Measurements from ENCODE around the gene HIF3A. TPM values are rescaled to one million over a fixed set of nuclear protein-coding genes. Genes with fewer than 3 reads are reported as not detected.

Gene HIF3A
- total RNA-seq, 5 donors from 2014 or later (not counting 1 experiment from before 2014, with no cell fraction given): 0.13 to 0.76 (median 0.26) TPM; not detected in 2

DNA sequence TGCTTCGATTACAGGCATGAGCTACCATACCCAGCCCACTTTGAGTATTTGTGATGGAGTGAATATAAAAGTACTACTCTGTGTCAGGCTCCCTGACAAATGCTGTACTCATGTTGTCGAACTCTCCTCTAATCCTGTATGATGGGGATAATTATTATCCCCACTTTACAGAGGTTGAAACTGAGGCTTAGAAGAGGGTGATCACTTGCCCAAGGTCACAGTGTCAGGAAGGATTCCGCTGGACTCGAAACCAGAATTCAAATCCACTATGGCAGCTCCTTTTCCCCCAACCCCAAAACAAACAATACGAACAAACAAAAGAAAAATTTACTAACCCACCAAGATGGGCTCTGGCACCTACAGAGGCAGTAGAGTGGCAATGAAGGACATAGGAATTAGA, 48.3 kb downstream of the HIF3A start:
- no CpG with 5 or more reads among the region's 5 CpGs for WGBS (ENCODE audit: insufficient coverage)
- Mint-ChIP-seq H3K4me3 (peak overlapping the region; percentile 90 to 92 (median 90)), H3K9me3 (no peaks in the 10 kb centered on the region), H3K27ac (peak overlapping the region in 1 of 2 donors; percentile 60), H3K4me1 (peaks cover 32 to 45% (median 39%) of the 10 kb centered on the region in 3 donors), H3K36me3 (no peaks in the 10 kb centered on the region), H3K27me3 (peaks cover 0 to 2% of the 10 kb centered on the region in 2 donors)
- Histone ChIP-seq H3K9me3 (no peaks in the 10 kb centered on the region), H3K27me3 (replicated peaks in 1 of 2; ENCODE audit: control insufficient read depth in 2 of 2, extremely low read depth in 1 of 2, insufficient read depth in 2 of 2, low read length in 1 of 2) (peaks cover 0 to 8% of the 10 kb centered on the region in 2 experiments), H3K4me3 (ENCODE audit: control insufficient read depth in 1 of 2, extremely low read depth in 1 of 2, low read length in 1 of 2) (no peak overlapping the region), H3K36me3 (ENCODE audit: control insufficient read depth in 2 of 2, extremely low read depth in 1 of 2, insufficient read depth in 1 of 2, low read length in 1 of 2) (no peaks in the 10 kb centered on the region), H3K4me1 (ENCODE audit: control insufficient read depth in 1 of 2, extremely low read depth in 1 of 2, insufficient read depth in 2 of 2, low read length in 2 of 2) (peaks cover 20 to 36% of the 10 kb centered on the region in 2 experiments), H3K27ac (ENCODE audit: low read length) (no peak overlapping the region)
- POLR2A ChIA-PET: no interaction called here
- ATAC-seq (replicated peaks in 1 of 4): no peak
- DNase-seq: no peak
- CTCF ChIA-PET: no interaction called here

DNA sequence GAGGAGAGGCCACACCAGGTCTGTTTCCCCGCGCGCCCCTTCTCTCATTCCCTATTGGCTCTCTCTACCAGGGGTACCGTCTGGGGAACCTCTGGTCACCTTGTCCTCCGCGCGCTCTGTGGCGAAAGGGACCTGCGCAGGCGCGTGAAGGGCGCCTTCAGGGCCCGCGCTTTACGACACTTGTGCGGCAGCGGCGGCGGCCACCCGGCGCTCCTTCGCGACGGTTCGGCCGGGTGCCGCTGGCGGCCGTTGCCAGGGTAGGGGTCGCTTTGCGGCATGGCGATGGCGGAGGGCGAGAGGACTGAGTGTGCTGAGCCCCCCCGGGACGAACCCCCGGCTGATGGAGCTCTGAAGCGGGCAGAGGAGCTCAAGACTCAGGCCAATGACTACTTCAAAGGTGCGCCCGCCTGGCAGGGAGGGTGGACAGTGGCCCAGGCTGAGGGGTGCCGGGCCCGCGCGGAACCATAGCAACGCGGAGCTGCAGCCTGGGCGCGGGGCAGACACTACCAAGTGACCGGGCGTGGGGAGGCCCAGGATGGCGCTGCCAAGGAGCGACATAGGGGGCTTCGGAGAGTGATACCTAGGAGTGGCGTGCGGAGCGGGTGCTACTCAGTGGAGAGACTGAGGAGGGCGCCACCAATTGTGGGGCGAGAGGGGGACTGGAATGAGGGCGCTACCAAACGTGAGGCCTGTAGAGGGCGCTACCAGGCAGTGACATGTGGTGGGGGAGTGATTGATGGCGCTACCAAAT, 50.2 kb downstream of the HIF3A start, which contains the start of gene PPP5C:
Gene PPP5C (plus strand): TSS at position 267 of the 751 bp plus-strand sequence. CDS start 10 bp downstream, at position 277.
- no peaks in the 10 kb centered on the region for H3K9me3 ChIP-seq
- peaks cover 0 to 4% of the 10 kb centered on the region in 2 experiments for H3K27me3 ChIP-seq (replicated peaks in 1 of 2; ENCODE audit: control insufficient read depth in 2 of 2, extremely low read depth in 1 of 2, insufficient read depth in 2 of 2, low read length in 1 of 2)
- ChIA-PET CTCF (interaction anchor here (0.6 to 0.7 kb wide), 3 partner anchors 8 to 196 kb away, joined by 3 to 5 read pairs (median 5); no protein-coding TSS in a partner anchor), POLR2A (interaction anchor here in 1 of 2 donors (0.7 kb wide), 1 partner anchor 229 kb away, joined by 6 read pairs; no protein-coding TSS in a partner anchor)
- peak within 1 kb of the TSS; percentile 81 to 88 for H3K27ac Mint-ChIP-seq
- H3K4me3 Mint-ChIP-seq: peak within 1 kb of the TSS; percentile 90 to 92 (median 90)
- H3K4me1 ChIP-seq (ENCODE audit: control insufficient read depth in 1 of 2, extremely low read depth in 1 of 2, insufficient read depth in 2 of 2, low read length in 2 of 2): peaks cover 29 to 55% of the 10 kb centered on the region in 2 experiments
- H3K36me3 Mint-ChIP-seq: no peaks in the 10 kb centered on the region
- DNase-seq (peak; percentile 61 to 89 (median 77)), ATAC-seq (replicated peaks in 1 of 4) (peak; percentile 77 to 82 (median 80))
- H3K4me1 Mint-ChIP-seq: peaks cover 50 to 63% (median 55%) of the 10 kb centered on the region in 3 donors
- peak within 1 kb of the TSS; percentile 95 to 99 for H3K4me3 ChIP-seq (ENCODE audit: control insufficient read depth in 1 of 2, extremely low read depth in 1 of 2, low read length in 1 of 2)
- H3K9me3 Mint-ChIP-seq: no peaks in the 10 kb centered on the region
- H3K36me3 ChIP-seq (ENCODE audit: control insufficient read depth in 2 of 2, extremely low read depth in 1 of 2, insufficient read depth in 1 of 2, low read length in 1 of 2): no peaks in the 10 kb centered on the region
- under 1% methylated on average over 62 of the region's 62 CpGs for WGBS (ENCODE audit: insufficient coverage)
- H3K27me3 Mint-ChIP-seq: no peaks in the 10 kb centered on the region
- H3K27ac ChIP-seq (ENCODE audit: low read length): peak within 1 kb of the TSS; percentile 78

DNA sequence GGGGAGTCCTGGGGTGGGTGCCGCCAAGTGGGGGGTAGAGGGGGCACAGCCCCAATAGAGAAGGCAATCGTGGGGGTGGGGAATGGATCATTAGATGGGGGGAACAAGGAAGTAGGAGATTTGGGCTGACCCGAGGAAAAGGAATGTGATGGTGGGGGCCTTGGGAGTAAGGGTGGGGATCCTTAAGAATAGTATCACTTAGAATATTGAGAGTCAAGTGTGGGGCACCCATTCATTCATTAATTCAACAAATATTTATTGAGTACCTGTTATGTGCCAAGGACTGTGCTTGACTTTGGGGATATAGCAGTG, 50.7 kb downstream of the HIF3A start:
- ATAC-seq (replicated peaks in 1 of 4) (no peak), DNase-seq (no peak)
- Histone ChIP-seq H3K4me3 (ENCODE audit: control insufficient read depth in 1 of 2, extremely low read depth in 1 of 2, low read length in 1 of 2) (peak overlapping the region; percentile 95 to 99), H3K4me1 (ENCODE audit: control insufficient read depth in 1 of 2, extremely low read depth in 1 of 2, insufficient read depth in 2 of 2, low read length in 2 of 2) (peaks cover 29 to 60% of the 10 kb centered on the region in 2 experiments), H3K36me3 (ENCODE audit: control insufficient read depth in 2 of 2, extremely low read depth in 1 of 2, insufficient read depth in 1 of 2, low read length in 1 of 2) (peaks cover 0 to under 1% of the 10 kb centered on the region in 2 donors), H3K9me3 (no peaks in the 10 kb centered on the region), H3K27me3 (replicated peaks in 1 of 2; ENCODE audit: control insufficient read depth in 2 of 2, extremely low read depth in 1 of 2, insufficient read depth in 2 of 2, low read length in 1 of 2) (peaks cover 0 to 4% of the 10 kb centered on the region in 2 experiments), H3K27ac (ENCODE audit: low read length) (peak overlapping the region; percentile 78)
- Mint-ChIP-seq H3K27me3 (no peaks in the 10 kb centered on the region), H3K36me3 (no peaks in the 10 kb centered on the region), H3K4me1 (peaks cover 53 to 67% (median 57%) of the 10 kb centered on the region in 3 donors), H3K27ac (peak overlapping the region; percentile 81 to 88), H3K9me3 (no peaks in the 10 kb centered on the region), H3K4me3 (peak overlapping the region; percentile 90 to 92 (median 90))
- WGBS (ENCODE audit: insufficient coverage): 0% methylated on average over 2 of the region's 3 CpGs
- ChIA-PET CTCF (interaction anchor here in 1 of 2 donors (0.6 to 0.7 kb wide), 2 partner anchors 30 to 196 kb away, joined by 3 to 5 read pairs; no protein-coding TSS in a partner anchor), POLR2A (interaction anchor here in 1 of 2 donors (0.7 kb wide), 1 partner anchor 228 kb away, joined by 6 read pairs; no protein-coding TSS in a partner anchor)

- ChIA-PET CTCF (interaction anchor here in 1 of 2 donors (0.6 to 0.7 kb wide), 2 partner anchors 29 to 195 kb away, joined by 3 to 5 read pairs; no protein-coding TSS in a partner anchor), POLR2A (interaction anchor here in 1 of 2 donors (0.7 kb wide), 2 partner anchors 228 to 751 kb away, joined by 6 to 7 read pairs; no protein-coding TSS in a partner anchor)
- Mint-ChIP-seq H3K36me3 (no peaks in the 10 kb centered on the region), H3K9me3 (no peaks in the 10 kb centered on the region), H3K4me3 (peak overlapping the region; percentile 90 to 92 (median 90)), H3K4me1 (peaks cover 53 to 70% (median 60%) of the 10 kb centered on the region in 3 donors), H3K27ac (peak overlapping the region; percentile 81 to 88), H3K27me3 (no peaks in the 10 kb centered on the region)
- no peak overlapping the region for H3K27ac ChIP-seq (ENCODE audit: low read length)
- DNase-seq (no peak), ATAC-seq (replicated peaks in 1 of 4) (no peak)
- peaks cover 29 to 64% of the 10 kb centered on the region in 2 experiments for H3K4me1 ChIP-seq (ENCODE audit: control insufficient read depth in 1 of 2, extremely low read depth in 1 of 2, insufficient read depth in 2 of 2, low read length in 2 of 2)
- H3K4me3 ChIP-seq (ENCODE audit: control insufficient read depth in 1 of 2, extremely low read depth in 1 of 2, low read length in 1 of 2): no peak overlapping the region
- peaks cover 2 to 4% of the 10 kb centered on the region in 2 donors for H3K36me3 ChIP-seq (ENCODE audit: control insufficient read depth in 2 of 2, extremely low read depth in 1 of 2, insufficient read depth in 1 of 2, low read length in 1 of 2)
- peaks cover 0 to 2% of the 10 kb centered on the region in 2 experiments for H3K27me3 ChIP-seq (replicated peaks in 1 of 2; ENCODE audit: control insufficient read depth in 2 of 2, extremely low read depth in 1 of 2, insufficient read depth in 2 of 2, low read length in 1 of 2)
- WGBS (ENCODE audit: insufficient coverage): 75% methylated on average over 2 of the region's 5 CpGs
- no peaks in the 10 kb centered on the region for H3K9me3 ChIP-seq
These were observed 51.1 kb downstream of the HIF3A start for GRCh38 chr19:46347985-46348384.

- H3K27ac ChIP-seq (ENCODE audit: low read length): peak overlapping the region; percentile 72
- Mint-ChIP-seq H3K36me3 (peaks cover 5% of the 10 kb centered on the region), H3K4me3 (peak overlapping the region; percentile 46 to 92 (median 47)), H3K9me3 (no peaks in the 10 kb centered on the region), H3K4me1 (peaks cover 53 to 74% (median 61%) of the 10 kb centered on the region in 3 donors), H3K27ac (peak overlapping the region; percentile 93 to 97), H3K27me3 (no peaks in the 10 kb centered on the region)
- peaks cover 29 to 73% of the 10 kb centered on the region in 2 experiments for H3K4me1 ChIP-seq (ENCODE audit: control insufficient read depth in 1 of 2, extremely low read depth in 1 of 2, insufficient read depth in 2 of 2, low read length in 2 of 2)
- WGBS (ENCODE audit: insufficient coverage): 77% methylated on average over 10 of the region's 11 CpGs
- DNase-seq (no peak), ATAC-seq (replicated peaks in 1 of 4) (no peak)
- H3K4me3 ChIP-seq (ENCODE audit: control insufficient read depth in 1 of 2, extremely low read depth in 1 of 2, low read length in 1 of 2): no peak overlapping the region
- H3K36me3 ChIP-seq (ENCODE audit: control insufficient read depth in 2 of 2, extremely low read depth in 1 of 2, insufficient read depth in 1 of 2, low read length in 1 of 2): peaks cover 10 to 14% of the 10 kb centered on the region in 2 donors
- ChIA-PET CTCF (no interaction called here), POLR2A (no interaction called here)
- H3K9me3 ChIP-seq: no peaks in the 10 kb centered on the region
- no peaks in the 10 kb centered on the region for H3K27me3 ChIP-seq (replicated peaks in 1 of 2; ENCODE audit: control insufficient read depth in 2 of 2, extremely low read depth in 1 of 2, insufficient read depth in 2 of 2, low read length in 1 of 2)
These were observed 52.6 kb downstream of the HIF3A start for GRCh38 chr19:46349311-46349993.

Measured in T-cell (primary cell).